IPS DF 19.7 (cell line): ENCODE results near the gene APOO.
"Not testable (repeated sequence)": the region's sequence is repeated elsewhere in the genome, so short reads cannot be mapped to it uniquely, and the experiment has no call there.

Experiments used
- DNase-seq: peaks from one replicate; pipeline ENCODE4 v3.0.0-alpha.2; 2013; ENCODE audit warnings: low read depth, low spot score

Gene APOO

DNA sequence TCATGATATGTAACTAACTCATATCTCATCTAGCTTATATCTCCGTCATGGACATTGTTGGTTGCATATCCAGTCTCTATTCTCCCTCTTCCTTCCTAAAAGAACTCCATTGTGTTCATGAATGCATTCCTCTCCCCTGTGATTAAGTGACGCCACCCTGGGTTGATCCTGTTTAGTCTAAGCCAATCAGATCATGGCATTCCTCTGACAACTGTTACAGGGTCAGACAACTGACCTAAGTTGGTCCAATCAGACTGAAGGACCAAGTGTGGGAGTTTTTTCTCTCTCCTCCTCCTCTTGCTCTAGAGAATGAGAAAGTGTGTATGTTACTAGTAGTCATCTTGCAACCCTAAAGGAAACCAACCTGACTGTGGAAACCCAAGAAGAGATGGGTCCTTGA lies 3.6 kb downstream of the APOO start:
- DNase-seq: no peak

DNA sequence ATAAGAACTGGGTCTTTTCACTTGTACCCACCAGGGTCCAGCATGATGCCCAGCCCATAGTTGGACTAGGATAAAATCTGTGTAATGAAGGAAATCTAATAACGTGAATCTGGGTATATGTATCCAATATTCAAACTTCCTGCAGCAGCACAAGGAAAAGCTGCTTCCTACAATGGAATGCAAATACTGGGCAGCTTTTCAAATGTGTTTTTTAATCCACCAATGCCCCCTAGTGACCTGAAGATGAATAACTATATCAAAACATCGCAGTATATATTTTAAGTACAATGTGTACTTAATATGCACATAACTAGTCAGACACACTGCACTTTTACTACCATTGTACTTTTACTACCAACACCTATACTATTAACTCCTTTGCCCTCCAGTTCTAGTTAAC lies 5.3 kb downstream of the APOO start:
- DNase-seq: no peak

DNA sequence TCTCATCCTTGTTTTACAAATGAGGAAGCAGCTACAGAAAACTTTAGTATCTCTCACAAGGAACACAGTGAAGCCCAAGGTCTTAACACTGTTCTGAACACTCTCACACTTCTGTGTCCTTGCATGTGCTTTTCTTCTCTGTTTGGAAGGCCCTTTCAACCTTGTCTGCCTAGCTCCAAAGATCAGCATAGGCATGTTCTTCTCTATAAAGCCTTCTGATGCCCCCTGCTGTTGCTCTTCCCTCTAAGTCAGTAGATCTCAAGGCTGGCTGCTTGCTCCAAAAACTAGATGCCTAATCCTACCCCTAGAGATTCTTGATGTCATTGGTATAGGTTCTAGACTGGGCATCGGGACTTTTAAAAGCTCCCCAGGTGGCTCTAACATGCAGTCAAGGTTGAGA lies 5.9 kb downstream of the APOO start:
- DNase-seq: no peak

DNA sequence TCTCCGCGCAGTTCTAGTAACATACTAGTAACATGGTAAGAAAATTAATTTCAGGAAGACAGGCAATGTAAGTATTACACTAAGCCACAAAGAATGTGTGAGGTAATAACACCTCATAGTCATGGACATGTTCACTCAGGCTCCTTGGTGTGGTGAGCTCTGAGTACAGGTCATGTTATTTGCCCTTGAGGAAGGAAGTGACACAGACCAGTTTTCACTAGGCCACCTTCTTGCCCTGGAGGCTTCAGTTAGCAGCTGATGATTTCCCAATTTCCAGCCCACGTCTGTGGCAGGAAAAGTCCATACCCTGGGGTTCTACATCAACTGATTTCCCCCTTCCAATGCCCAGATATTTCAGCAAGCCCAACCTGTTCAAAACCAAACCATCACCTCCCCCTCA lies 6.7 kb downstream of the APOO start:
- DNase-seq: no peak

DNA sequence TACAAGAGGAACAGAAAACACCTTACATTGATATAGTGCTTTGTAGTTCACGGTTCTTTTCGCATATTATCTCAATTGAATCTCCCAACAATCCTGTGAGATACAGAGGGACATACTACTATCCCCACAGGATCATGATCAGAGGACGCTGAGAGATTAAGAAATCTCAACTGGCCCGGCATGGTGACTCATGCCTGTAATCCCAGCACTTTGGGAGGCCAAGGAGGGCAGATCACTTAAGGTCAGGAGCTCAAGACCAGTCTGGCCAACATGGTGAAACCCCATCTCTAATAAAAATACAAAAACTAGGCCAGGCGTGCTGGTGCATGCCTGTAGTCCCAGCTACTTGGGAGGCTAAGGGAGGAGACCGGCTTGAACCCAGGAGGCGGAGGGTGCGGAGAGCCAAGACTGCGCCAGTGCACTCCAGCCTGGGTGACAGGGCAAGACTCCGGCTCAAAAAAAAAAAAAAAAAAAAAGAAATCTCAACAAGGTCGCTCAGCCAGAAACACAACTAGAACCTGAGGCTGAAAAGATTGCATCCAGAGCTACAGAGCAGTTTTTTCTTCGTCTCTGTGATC lies 7.4 kb downstream of the APOO start:
- DNase-seq: no peak

DNA sequence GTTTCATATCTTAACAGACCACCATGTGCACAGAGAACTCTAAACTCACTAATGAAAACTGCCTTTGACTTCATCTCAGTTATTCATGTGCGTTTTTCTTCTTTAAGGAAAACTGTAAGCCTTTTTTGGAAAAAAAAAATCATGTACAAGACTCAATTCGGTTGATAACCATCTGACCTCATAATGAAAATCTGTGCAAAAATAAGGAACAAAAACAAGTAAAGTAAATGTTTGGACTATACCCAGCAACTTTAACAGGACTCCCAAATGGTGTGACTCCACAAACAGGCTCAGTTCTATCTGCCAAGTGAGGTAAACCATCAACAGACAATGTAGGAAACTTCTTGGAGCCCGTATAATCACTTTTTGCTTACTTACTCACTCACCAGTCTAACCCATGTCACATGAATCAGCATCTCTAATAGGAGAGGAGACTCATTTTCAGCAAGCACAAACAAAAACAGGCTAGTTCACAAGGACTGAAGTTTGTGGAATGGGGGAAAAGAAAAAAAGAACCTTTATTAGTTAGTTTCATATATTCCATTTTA lies 9.3 kb downstream of the APOO start:
- no peak for DNase-seq

DNA sequence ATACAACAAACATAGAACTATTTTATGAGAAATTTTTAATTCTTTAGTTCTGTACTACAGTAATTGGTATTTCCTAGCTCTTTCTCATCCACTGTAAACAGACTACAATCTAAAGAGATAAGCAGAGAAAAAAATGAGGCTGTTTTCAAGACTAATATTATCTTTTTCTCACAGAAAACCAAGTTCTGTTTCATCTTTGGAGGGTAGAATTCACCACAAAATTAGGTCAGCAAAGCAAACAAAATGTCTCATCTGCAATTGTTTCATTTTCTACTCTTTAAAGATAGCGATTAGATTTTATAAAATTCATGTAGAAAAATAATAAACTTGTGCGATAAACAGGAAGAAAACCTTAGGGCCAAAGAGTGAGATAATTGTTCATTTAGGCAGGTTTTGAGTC lies 10.8 kb downstream of the APOO start:
- no peak for DNase-seq

DNA sequence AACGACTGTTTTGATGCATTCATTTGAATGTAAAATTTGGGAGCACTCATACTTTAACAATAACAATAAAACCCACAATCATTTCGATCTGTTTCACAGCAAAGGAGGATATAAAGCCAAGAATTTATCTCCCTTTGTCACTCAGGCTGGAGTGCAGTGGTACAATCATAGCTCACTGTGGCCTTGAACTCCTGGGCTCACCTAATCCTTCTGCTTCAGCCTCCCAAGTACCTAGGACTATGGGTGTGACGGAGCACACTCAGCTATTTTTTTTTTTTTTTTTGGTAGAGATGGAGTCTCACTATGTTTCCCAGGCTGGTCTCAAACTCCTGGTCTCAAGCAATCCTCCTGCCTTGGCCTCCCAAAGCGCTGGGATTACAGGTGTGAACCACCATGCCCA lies 11.2 kb downstream of the APOO start:
- DNase-seq: not testable (repeated sequence)

DNA sequence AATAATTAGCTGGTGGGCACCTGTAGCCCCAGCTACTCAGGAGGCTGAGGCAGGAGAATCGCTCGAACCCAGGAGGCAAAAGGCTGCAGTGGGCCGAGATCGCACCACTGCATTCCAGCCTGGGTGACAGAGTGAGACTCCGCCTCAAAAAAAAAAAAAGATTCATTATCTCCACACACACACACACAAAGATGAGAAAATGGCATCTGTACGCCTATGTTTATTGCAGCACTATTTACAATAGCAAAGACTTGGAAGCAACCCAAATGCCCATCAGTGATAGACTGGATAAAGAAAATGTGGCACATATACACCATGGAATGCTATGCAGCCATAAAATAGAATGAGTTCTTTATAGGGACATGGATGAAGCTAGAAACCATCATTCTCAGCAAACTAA lies 12.7 kb downstream of the APOO start:
- DNase-seq: not testable (repeated sequence)

DNA sequence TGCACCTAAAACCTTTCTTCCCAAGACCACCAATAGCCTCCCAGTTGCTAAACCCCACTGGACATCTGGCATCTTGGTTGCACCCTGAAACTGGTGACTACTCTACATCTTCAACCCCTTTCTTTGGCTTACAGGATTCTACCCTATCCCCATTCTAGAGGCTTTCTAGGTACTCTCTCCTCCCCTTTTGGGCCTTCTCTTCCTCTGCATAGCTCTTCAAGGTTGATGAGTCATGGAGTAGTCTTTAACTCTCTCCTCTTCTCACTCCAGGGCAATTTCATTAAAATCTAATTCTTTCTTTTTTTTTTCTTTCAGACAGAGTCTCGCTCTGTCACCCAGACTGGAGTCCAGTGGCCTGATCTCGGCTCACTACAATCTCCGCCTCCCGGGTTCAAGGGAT lies 16.8 kb downstream of the APOO start:
- DNase-seq: no peak

DNA sequence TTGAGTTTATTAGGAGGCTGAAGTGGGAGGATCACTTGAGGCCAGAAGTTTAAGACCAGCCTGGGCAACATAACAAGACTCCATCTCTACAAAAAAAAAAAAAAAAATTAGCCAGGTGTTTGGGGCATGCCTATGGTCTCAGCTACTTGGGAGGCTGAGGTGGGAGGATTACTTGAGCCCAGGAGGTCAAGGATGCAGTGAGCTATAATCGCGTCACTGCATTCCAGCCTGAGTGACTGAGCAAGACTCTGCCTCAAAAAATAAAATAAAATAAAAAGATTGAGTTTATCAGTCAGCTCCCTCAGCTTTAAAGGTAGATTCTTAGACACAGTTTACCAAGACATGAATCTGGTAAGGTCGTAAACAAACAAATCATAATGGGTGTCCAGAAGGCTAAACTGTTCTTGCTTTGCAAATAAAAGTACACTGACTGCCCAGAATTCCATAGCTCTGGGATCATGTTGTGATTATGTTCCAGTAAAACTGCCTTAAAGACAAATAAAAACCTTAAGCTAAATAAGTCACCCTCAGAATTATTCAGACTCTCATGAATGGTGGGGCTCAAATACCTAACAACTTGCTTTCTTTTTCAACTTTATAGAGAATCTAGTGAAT lies 18.7 kb downstream of the APOO start:
- no peak for DNase-seq

DNA sequence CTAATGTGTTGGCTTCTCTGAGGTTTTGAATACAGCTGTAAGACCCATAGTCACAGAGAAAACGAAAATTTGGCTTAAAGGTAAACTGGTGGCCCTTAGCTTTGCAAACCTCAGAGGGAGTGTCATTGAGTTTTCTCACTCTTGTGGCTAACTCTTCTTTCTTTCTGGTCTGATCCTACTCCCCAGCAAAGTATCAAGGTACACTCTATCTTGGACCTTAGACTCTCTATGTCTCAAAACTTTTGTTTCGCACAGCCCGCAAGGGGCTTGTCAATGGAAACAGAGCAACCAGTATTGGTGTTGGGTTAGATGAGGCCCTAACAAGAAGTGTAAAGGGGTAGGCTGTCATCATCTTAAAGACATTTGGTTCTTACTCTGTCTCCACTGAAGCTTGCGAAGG lies 19.8 kb downstream of the APOO start:
- no peak for DNase-seq

DNA sequence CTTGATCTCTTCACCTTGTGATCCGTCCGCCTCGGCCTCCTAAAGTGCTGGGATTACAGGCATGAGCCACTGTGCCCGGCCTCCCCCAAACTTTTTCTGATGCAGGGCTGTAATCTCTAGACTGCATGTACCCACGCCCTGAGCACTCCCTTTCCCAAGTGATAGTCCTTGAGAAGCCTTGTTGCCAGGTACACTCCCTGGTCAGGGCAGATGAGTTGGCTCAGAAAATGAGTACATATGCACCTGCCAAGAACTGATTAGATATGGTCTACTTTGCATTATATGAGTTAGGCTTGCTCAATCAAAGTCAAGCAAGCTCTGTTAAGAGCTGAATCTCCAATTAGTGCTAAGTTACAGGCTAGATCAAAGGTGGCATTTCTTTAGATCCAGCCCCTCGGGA lies 20.3 kb downstream of the APOO start:
- DNase-seq: no peak

DNA sequence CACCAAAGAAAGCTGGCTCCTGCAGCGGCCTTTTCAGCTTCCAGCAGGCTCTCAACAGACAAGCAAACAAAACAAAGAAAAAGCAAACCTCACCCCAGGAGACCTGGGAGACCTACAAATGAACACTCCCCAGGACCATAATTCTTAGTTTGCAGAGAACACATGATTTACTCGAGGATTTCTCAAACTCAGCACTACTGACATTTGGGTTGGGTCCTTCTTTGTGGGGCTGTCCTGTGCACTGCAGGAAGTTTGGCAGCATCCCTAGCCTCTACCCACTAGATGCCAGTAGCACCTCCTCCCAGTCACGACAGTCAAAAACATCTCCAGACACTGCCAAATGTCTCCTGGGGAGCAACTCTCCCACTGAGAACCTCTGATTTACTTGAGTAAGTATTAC lies 21.9 kb downstream of the APOO start:
- no peak for DNase-seq

DNA sequence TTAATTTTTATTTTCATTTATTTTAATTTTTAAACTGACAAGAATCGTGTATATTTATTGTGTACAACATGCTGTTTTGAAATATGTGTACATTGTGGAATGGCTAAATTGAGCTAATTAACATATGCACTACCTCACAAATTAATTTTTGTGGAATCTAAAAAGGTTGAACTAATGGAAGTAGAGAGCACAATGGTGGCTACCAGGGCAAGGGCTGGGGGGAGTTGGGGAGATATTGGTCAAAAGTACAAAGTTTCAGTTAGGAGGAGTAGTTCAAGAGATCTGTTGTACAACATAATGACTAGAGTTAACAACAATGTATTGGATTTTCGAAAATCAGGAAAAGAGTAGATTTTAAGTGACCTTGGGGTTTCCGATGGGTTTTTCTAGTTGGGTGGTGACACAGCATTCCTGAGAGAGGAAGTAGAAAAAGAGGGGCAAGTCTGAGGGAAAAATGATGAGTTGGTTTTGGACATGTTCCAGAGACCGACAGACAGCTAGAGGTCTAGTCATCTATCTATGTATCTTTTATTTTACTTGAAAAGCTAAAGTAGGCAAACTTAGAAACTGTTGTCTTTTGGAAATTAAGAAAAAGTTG lies 23.2 kb downstream of the APOO start:
- DNase-seq: no peak

DNA sequence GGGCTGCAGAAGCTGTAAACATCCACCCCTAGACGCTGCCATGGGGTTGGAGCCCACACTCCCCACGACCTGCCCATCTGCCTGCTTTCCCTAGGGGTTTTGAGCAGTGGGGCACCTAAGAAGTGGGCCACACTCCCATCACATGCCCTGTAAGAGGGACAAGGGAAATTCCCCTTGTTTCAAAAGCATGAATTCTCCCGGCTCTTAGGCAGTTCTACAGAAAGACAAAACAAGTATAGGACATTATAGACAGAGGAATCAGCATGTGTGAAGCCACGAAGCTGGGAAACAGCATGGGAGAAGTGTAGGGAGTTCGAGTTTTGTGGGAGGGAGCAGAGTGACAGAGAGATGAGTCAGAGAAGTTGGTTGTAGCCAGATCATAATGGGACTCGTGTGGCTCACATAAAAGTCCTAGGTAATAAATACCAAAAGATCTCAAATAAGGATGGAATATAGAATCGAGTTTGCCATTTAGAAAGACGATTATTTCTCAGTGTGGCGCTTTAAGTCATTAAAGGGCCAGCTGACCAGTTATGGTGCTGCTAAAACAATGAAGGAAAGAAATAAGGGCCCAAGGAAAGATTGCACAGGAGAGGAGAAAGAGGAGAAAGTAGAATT lies 23.9 kb downstream of the APOO start:
- no peak for DNase-seq

DNA sequence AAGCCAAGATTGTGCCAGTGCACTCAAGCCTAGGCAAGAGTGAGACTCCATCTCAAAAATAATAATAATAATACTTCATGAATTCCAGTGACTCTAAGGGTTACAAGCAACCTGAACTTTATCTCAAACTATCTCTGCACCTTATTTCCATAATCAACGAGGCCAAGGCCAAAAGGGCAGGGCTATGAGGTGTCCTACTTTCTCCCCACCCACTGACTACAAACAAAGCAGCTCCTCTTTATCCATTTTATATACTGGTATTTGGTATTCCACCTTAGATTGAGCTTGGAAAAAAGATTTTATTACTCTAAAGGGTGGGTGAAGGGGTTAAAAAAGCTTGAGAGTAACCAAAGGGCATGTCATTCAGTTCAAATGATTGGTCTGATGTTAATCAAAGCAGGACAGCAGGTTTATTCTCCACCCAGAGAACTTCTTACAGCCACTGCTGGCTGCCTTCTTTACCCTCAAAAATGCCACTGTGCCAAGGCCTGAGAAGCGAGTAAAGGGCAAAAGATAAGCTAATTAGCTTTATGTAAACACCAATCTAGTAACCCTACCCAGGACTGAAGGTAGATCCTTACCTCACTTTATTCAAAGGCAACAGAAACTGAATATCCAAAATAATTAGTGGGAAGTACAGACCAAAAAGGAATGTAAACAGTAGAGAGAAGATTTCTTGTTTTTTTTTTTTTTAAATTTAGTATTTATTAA lies 28.2 kb downstream of the APOO start:
- DNase-seq: no peak

DNA sequence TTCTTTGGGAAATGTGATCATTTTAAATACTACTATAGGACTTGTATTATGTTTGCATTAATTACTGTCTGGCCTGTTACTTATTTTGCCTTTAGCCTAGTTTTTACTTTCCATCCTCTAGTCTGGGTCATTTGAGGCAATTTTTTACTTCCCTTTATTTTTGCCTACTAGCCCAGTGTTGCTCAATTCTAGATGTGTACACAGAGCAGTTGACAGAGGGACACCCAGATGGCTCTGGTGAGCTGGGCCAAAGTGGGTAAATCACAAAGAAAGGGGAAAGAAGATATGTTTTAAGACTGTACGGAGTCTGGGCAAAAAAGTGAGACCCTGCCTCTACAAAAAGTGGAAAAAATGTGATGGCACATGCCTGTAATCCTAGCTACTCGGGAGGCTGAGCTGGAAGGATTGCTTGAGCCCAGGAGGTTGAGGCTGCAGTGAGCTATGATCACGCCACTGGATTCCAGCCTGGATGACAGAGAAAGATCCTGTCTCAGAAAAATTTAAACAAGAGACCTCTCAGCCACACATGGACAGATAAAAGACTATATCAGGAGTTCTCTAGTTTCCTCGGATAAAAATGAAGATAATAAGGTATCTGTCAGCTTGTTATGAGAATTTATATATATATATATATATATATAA lies 35.7 kb downstream of the APOO start:
- DNase-seq: no peak

DNA sequence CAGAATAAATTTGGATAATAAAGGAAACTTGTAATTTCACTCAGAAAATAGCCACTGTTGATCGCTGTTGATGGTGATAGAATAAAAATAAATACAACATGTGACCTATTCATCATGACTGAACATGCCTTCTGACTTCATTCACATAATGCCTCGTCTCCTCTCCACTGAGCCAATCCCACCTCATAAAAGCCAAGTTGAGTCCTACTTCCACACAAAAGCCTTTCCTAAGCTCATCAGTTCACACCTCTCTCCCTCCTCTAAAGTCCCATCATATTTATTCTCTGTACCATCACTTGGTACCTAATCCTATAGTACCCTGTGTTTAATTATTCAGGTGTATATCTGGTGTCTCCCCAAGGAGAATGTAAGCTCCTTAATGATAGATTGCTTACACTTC lies 37.7 kb downstream of the APOO start:
- no peak for DNase-seq

DNA sequence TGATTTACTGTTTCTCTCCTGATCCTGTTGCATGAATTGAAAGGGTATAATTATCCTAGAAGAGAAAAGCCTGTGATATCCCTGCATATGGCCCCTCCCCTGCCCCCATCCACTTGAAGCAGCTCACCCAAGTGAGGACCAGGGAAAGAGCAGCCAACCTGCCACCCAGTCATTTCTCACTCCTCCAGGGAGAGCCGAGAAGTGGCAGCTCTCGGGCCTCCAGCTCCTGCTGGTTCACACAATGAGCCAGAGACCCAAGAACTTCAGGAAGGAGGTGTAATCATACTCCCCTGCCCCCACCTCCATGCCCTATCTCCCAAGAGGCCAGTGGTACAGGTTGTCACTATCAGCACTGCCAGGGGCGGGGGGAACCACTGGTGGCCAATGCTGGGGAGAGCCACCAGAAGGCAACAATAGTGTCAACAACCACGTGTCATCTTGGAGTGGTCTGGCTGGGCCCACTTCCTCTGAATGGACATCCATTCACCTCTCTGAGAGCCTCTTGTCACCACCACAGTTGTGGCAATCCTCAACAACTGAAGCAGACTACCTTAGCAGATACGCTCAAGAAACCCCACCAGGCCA lies 42.9 kb downstream of the APOO start:
- DNase-seq: no peak

DNA sequence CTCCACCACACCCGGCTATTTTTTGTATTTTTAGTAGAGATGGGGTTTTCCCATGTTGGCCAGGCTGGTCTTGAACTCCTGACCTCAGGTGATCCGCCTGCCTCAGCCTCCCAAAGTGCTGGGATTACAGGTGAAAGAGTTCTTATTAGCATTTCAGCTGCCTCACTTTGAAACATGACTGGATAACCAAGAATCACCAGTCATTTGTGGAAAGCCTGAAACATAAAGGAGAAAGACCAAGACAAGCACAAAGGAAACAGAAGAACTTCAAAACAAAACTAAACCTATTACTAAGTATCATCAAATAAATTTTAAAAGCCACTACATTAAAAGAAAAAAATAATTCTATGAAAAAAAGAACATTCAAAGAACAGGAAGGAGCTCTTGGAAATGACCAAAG lies 45.8 kb downstream of the APOO start:
- not testable (repeated sequence) for DNase-seq
